ENCODE results near the gene LACRT. TPM values are rescaled to one million over a fixed set of nuclear protein-coding genes. Genes with fewer than 3 reads are reported as not detected.

The LACRT gene
- total RNA-seq, 1 donor from 2014 or later = not detected

GRCh38 chr12:54606556-54606955, 28.1 kb downstream of the LACRT start:
- ChIA-PET POLR2A (no interaction called here), CTCF (interaction anchor here (1.2 kb wide), 1 partner anchor 9 kb away, joined by 4 read pairs; no protein-coding TSS in a partner anchor)
- intact Hi-C loops (cut with micrococcal nuclease) = no loop called here
- Mint-ChIP-seq H3K4me1 (peaks cover 2% of the 10 kb centered on the region), H3K9me3 (no peaks in the 10 kb centered on the region), H3K27ac (no peak overlapping the region), H3K36me3 (ENCODE audit: low read depth) (no peaks in the 10 kb centered on the region), H3K27me3 (peaks cover 23% of the 10 kb centered on the region), H3K4me3 (no peak overlapping the region)
- no peak for ATAC-seq (ENCODE audit: low read depth)
- DNase-seq = no peak
- TF ChIP-seq CTCF (IDR thresholded peaks at IDR 0.05) = no peak

GRCh38 chr12:54605138-54605970, 29.3 kb downstream of the LACRT start:
- Mint-ChIP-seq H3K27ac (no peak overlapping the region), H3K4me3 (no peak overlapping the region), H3K36me3 (ENCODE audit: low read depth) (no peaks in the 10 kb centered on the region), H3K9me3 (no peaks in the 10 kb centered on the region), H3K27me3 (peaks cover 21% of the 10 kb centered on the region), H3K4me1 (peaks cover 2% of the 10 kb centered on the region)
- ChIA-PET POLR2A (no interaction called here), CTCF (interaction anchor here (1.2 kb wide), 1 partner anchor 8 kb away, joined by 4 read pairs; no protein-coding TSS in a partner anchor)
- DNase-seq (no peak), ATAC-seq (ENCODE audit: low read depth) (no peak)
- no peak for TF ChIP-seq CTCF (IDR thresholded peaks at IDR 0.05)
- intact Hi-C loops (cut with micrococcal nuclease) = no loop called here

- no peaks in the 10 kb centered on the region for H3K9me3 Mint-ChIP-seq
- no peak overlapping the region for H3K4me3 Mint-ChIP-seq
- no peak overlapping the region for H3K27ac Mint-ChIP-seq
- no peak for DNase-seq
- H3K27me3 Mint-ChIP-seq = peaks cover 13% of the 10 kb centered on the region
- no peaks in the 10 kb centered on the region for H3K36me3 Mint-ChIP-seq (ENCODE audit: low read depth)
- ChIA-PET CTCF (no interaction called here), POLR2A (no interaction called here)
- H3K4me1 Mint-ChIP-seq = peaks cover 2% of the 10 kb centered on the region
- no peak for TF ChIP-seq CTCF (IDR thresholded peaks at IDR 0.05)
- ATAC-seq (ENCODE audit: low read depth) = no peak
- intact Hi-C loops (cut with micrococcal nuclease) = loop anchor here (5.0 kb wide), 2 partner anchors 353 to 468 kb away; no protein-coding TSS in a partner anchor
These were observed 30.3 kb downstream of the LACRT start for GRCh38 chr12:54604436-54604835.

- intact Hi-C loops (cut with micrococcal nuclease) = loop anchor here (1.0 to 5.0 kb wide), 3 partner anchors 25 to 468 kb away; no protein-coding TSS in a partner anchor
- H3K27ac Mint-ChIP-seq = no peak overlapping the region
These were observed 30.8 kb downstream of the LACRT start for GRCh38 chr12:54603872-54604271.

More at GRCh38 chr12:54603872-54604271, 30.8 kb downstream of the LACRT start:
- Mint-ChIP-seq H3K9me3 (no peaks in the 10 kb centered on the region), H3K36me3 (ENCODE audit: low read depth) (no peaks in the 10 kb centered on the region), H3K4me1 (peaks cover 2% of the 10 kb centered on the region), H3K27me3 (peaks cover 13% of the 10 kb centered on the region), H3K4me3 (no peak overlapping the region)
- POLR2A ChIA-PET = no interaction called here
- ATAC-seq (ENCODE audit: low read depth) (no peak), DNase-seq (no peak)
- TF ChIP-seq CTCF (IDR thresholded peaks at IDR 0.05) = no peak
- CTCF ChIA-PET = interaction anchor here (0.8 kb wide), 1 partner anchor 24 kb away, joined by 4 read pairs; no protein-coding TSS in a partner anchor
